ENCODE results near the gene PLPP2.

PLPP2 gene

GRCh38 chr19:313988-314815 is 23.0 kb upstream of the PLPP2 start:
- no peak for DNase-seq

DNA sequence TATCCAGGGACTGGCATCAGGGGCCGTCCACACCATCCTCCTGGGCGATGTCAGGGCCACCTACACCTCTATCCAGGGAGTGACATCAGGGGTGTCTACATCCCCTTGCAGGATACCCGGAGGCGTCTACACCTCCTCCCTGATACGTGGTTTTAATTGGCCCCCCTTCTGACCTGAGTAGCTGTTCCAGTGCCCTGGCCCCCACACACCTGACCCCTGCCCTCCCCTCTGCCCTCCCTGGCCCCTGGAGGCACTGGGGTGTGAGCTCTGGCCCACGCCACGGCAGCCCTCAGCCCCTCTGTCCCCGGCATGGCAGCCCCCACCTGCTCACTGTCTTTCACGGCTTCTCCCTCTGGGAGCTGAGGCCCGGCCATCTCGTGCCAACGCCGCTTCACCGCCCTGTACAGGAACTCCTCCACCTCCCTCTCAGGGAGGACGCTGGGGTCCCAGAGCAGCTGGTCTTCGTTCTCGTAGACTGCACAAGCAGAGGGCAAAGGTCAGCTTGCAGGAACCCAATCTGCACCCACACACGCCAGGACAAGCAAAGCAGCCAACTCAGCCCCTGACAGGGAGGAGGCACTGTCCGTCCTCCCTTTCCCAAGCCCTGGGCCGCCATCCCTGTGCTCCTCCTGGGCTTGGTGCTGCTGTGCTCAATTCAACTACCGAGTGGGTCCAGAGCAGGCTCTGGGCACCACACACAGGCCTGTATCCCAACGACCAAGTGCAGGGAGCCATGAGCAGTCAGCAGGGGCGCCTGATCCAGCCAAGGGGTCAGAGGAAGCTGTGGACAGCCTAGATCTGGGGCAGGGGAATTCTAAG is 22.2 kb upstream of the PLPP2 start:
- no peak for DNase-seq

GRCh38 chr19:311813-312261 is 20.6 kb upstream of the PLPP2 start:
- DNase-seq, result no peak

- no peak for DNase-seq
Measured at GRCh38 chr19:310781-311496, 19.7 kb upstream of the PLPP2 start.

- DNase-seq, result no peak
Measured at GRCh38 chr19:310141-310651, 19.0 kb upstream of the PLPP2 start.

- no peak for DNase-seq
Measured at GRCh38 chr19:309206-309565, 18.0 kb upstream of the PLPP2 start.

DNA sequence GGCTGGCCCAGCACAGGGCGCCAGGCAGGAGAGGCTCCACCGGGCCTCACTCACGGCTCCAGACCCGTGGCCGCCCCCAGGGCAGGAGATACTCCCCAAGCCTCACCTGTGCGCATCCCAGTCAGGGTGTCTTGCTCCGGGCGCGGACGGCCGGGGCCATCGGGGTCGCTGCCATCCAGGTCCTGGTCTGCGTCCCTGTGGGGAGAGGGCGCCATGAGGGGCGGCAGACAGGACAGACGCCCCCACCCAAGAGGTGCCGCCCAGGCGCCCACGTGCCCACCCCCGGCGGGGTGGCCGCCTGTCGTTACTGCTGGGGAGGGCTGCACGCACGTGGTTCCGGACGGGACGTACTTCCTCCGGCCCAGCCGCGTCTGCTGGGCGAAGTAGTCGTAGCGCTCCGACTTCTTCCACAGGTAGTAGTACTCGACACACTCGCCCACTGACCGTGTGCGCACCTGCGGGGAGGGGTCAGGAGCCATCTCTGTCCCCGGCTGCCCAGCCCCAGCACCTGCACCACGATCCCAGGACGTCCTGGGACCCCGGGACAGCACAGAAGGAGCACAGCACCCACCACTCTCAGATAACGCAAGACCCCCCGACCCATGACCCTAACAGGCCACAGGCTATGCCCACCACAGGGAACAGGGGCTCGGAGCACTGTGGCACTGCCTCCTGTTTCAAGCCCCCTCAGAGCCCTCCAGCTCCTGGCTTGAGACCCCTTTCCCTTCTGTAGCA is 17.4 kb upstream of the PLPP2 start:
- DNase-seq, result no peak

- no peak for DNase-seq
Measured at GRCh38 chr19:307793-308420, 16.7 kb upstream of the PLPP2 start.

DNA sequence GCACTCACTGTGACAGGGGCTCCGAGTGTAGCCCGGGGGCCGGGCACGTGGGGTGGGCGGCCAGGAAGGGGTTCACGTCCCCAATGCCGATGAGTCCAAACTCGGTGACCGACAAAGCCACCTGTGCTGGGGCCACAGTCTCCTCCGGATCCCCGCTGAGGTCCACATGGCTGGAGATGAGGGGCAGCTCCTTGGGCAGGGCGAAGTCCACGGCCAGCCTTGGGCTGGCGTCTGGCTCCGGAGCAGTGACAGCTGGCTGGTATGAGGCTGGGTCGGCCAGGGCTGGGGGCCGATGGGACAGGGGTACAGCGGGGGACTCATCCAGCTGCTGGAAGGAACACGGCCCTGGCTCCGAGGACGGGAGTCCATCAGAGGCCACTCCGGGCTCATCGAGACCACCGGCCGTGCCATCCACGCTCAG is 15.9 kb upstream of the PLPP2 start:
- DNase-seq, result no peak

GRCh38 chr19:306151-306900 is 15.1 kb upstream of the PLPP2 start:
- no peak for DNase-seq

DNA sequence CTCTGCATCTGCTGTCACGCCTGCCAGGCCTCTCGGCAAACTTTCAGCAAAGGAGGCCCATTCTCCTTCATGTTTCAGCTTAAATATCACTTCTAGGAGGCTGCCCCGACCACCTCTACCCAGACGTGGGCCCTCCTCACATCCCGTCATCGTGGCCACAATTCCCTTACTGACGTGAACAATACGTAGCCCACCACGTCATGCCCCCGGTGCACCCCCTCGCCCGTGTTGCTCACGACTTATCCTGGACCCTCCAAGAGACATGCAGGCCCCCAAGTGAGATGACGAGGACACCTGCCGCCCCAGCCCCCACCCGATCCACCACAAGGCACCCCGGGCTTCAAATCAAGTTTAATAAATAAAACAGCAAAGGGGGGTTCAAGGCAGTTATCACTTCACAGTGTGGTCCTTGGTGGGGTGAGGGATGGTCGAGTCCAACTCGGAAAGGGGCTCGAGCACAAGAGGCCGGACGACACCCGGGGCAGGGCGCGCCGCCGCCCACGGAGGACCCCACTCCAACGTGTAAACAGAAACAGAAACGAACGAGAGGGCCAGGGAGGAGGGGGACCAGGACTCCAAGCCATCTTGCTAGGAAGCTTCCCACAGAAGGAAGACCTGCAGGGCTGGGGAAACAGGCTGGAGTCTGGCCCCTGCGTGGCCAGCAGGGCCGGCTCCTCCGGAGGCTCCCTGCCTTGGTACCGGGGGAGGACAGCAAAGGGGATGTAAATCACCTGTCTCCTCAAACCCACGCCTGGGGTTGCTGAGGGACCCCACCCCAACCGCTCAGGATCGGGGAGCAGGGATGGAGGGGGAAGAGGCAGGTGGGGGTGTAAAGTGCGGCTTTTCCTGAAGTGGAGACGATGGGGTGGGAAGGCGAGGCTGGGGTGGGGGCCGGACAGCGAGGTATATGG is 14.3 kb upstream of the PLPP2 start:
- DNase-seq, result no peak

- DNase-seq, result no peak
Measured at GRCh38 chr19:296476-297225, 5.4 kb upstream of the PLPP2 start.

GRCh38 chr19:295687-296370 is 4.6 kb upstream of the PLPP2 start:
- DNase-seq, result no peak

GRCh38 chr19:294946-295686 is 3.9 kb upstream of the PLPP2 start:
- peak; percentile 20 to 54 for DNase-seq

GRCh38 chr19:294341-294945 is 3.2 kb upstream of the PLPP2 start:
- DNase-seq, result no peak

GRCh38 chr19:293436-294110 is 2.4 kb upstream of the PLPP2 start:
- no peak for DNase-seq

DNA sequence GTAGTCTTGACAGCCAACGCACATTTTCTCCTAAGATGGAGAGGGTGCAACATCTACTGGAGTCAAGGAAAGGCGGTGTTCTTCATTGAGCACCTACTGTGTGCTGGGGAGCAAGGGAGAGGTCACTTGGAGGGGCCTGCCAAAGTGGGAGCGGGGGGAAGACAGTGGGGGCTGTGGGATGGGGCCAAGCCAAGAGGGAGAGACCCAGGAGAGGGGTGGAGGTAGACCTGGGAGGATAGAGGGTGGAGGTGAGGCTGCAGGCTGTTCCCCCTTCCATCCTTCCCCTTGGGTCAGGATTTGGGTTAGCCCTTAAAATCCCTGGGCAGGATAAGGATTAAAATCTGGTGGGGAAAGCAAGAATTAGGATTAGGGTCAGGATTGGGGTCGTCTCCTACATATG is 1.7 kb upstream of the PLPP2 start:
- no peak for DNase-seq

Data from stimulated activated CD4-positive, alpha-beta T cell treated with anti-CD3 and anti-CD28 coated beads, Interleukin-4, amount 100 ng/mL, for 4 hours (primary cell).